ENCODE data around the gene STMN3.
"Not testable (repeated sequence)": the region's sequence is repeated elsewhere in the genome, so short reads cannot be mapped to it uniquely, and the experiment has no call there.

The STMN3 gene

GRCh38 chr20:63641146-63641791 lies 12.0 kb downstream of the STMN3 start:
- Histone ChIP-seq H3K27me3 (ENCODE audit: insufficient read depth, insufficient read length) (no peaks in the 10 kb centered on the region), H3K4me3 (ENCODE audit: insufficient read length, low read depth) (peak overlapping the region; percentile 34), H3K9me3 (ENCODE audit: insufficient read depth, low read length) (no peaks in the 10 kb centered on the region), H3K36me3 (ENCODE audit: insufficient read depth, insufficient read length, low read length) (peaks cover 2% of the 10 kb centered on the region), H3K4me1 (ENCODE audit: insufficient read depth, insufficient read length) (peaks cover 28% of the 10 kb centered on the region), H3K9ac (ENCODE audit: insufficient read length, low read depth) (peak overlapping the region; percentile 74)
- TF ChIP-seq YY1 (IDR thresholded peaks at IDR 0.05; ENCODE audit: insufficient read depth, insufficient read length) (no peak), SUZ12 (IDR thresholded peaks at IDR 0.05; ENCODE audit: extremely low read depth, insufficient read depth, insufficient read length) (no peak), ZNF274 (IDR thresholded peaks at IDR 0.05; ENCODE audit: low read depth, low read length) (no peak)
- no peak for DNase-seq (ENCODE audit: low read depth, low spot score)

GRCh38 chr20:63640686-63641085 lies 12.5 kb downstream of the STMN3 start:
- H3K9ac ChIP-seq (ENCODE audit: insufficient read length, low read depth); DNase-seq (ENCODE audit: low read depth, low spot score); H3K27me3 ChIP-seq (ENCODE audit: insufficient read depth, insufficient read length); H3K4me3 ChIP-seq (ENCODE audit: insufficient read length, low read depth); H3K36me3 ChIP-seq (ENCODE audit: insufficient read depth, insufficient read length, low read length); H3K9me3 ChIP-seq (ENCODE audit: insufficient read depth, low read length): not testable (repeated sequence)
- H3K4me1 ChIP-seq (ENCODE audit: insufficient read depth, insufficient read length), result peaks cover 28% of the 10 kb centered on the region

- no peak overlapping the region for H3K4me3 ChIP-seq (ENCODE audit: insufficient read length, low read depth)
- H3K36me3 ChIP-seq (ENCODE audit: insufficient read depth, insufficient read length, low read length), result peaks cover 2% of the 10 kb centered on the region
- no peaks in the 10 kb centered on the region for H3K9me3 ChIP-seq (ENCODE audit: insufficient read depth, low read length)
- peaks cover 28% of the 10 kb centered on the region for H3K4me1 ChIP-seq (ENCODE audit: insufficient read depth, insufficient read length)
- DNase-seq (ENCODE audit: low read depth, low spot score), result no peak
- no peaks in the 10 kb centered on the region for H3K27me3 ChIP-seq (ENCODE audit: insufficient read depth, insufficient read length)
- H3K9ac ChIP-seq (ENCODE audit: insufficient read length, low read depth), result no peak overlapping the region
- TF ChIP-seq YY1 (IDR thresholded peaks at IDR 0.05; ENCODE audit: insufficient read depth, insufficient read length) (no peak), SUZ12 (IDR thresholded peaks at IDR 0.05; ENCODE audit: extremely low read depth, insufficient read depth, insufficient read length) (no peak), ZNF274 (IDR thresholded peaks at IDR 0.05; ENCODE audit: low read depth, low read length) (no peak)
Observed at GRCh38 chr20:63640086-63640485, 13.1 kb downstream of the STMN3 start.

GRCh38 chr20:63639093-63639975 lies 13.9 kb downstream of the STMN3 start:
- H3K9ac ChIP-seq (ENCODE audit: insufficient read length, low read depth), result no peak overlapping the region
- peaks cover 2% of the 10 kb centered on the region for H3K36me3 ChIP-seq (ENCODE audit: insufficient read depth, insufficient read length, low read length)
- no peaks in the 10 kb centered on the region for H3K9me3 ChIP-seq (ENCODE audit: insufficient read depth, low read length)
- TF ChIP-seq YY1 (IDR thresholded peaks at IDR 0.05; ENCODE audit: insufficient read depth, insufficient read length) (no peak), SUZ12 (IDR thresholded peaks at IDR 0.05; ENCODE audit: extremely low read depth, insufficient read depth, insufficient read length) (no peak), ZNF274 (IDR thresholded peaks at IDR 0.05; ENCODE audit: low read depth, low read length) (no peak)
- H3K27me3 ChIP-seq (ENCODE audit: insufficient read depth, insufficient read length), result no peaks in the 10 kb centered on the region
- no peak overlapping the region for H3K4me3 ChIP-seq (ENCODE audit: insufficient read length, low read depth)
- peaks cover 28% of the 10 kb centered on the region for H3K4me1 ChIP-seq (ENCODE audit: insufficient read depth, insufficient read length)
- DNase-seq (ENCODE audit: low read depth, low spot score), result no peak

- TF ChIP-seq YY1 (IDR thresholded peaks at IDR 0.05; ENCODE audit: insufficient read depth, insufficient read length), result no peak
- no peak for TF ChIP-seq SUZ12 (IDR thresholded peaks at IDR 0.05; ENCODE audit: extremely low read depth, insufficient read depth, insufficient read length)
- TF ChIP-seq ZNF274 (IDR thresholded peaks at IDR 0.05; ENCODE audit: low read depth, low read length), result no peak
- Histone ChIP-seq H3K4me1 (ENCODE audit: insufficient read depth, insufficient read length) (peaks cover 17% of the 10 kb centered on the region), H3K27me3 (ENCODE audit: insufficient read depth, insufficient read length) (no peaks in the 10 kb centered on the region), H3K9me3 (ENCODE audit: insufficient read depth, low read length) (no peaks in the 10 kb centered on the region), H3K4me3 (ENCODE audit: insufficient read length, low read depth) (no peak overlapping the region), H3K36me3 (ENCODE audit: insufficient read depth, insufficient read length, low read length) (no peaks in the 10 kb centered on the region), H3K9ac (ENCODE audit: insufficient read length, low read depth) (peak overlapping the region; percentile 15)
- no peak for DNase-seq (ENCODE audit: low read depth, low spot score)
Observed at GRCh38 chr20:63636752-63637628, 16.2 kb downstream of the STMN3 start.

GRCh38 chr20:63635431-63636141 lies 17.6 kb downstream of the STMN3 start:
- no peak for DNase-seq (ENCODE audit: low read depth, low spot score)
- no peak overlapping the region for H3K4me3 ChIP-seq (ENCODE audit: insufficient read length, low read depth)
- H3K9ac ChIP-seq (ENCODE audit: insufficient read length, low read depth), result no peak overlapping the region

More at GRCh38 chr20:63635431-63636141, 17.6 kb downstream of the STMN3 start:
- TF ChIP-seq YY1 (IDR thresholded peaks at IDR 0.05; ENCODE audit: insufficient read depth, insufficient read length), result no peak
- no peak for TF ChIP-seq SUZ12 (IDR thresholded peaks at IDR 0.05; ENCODE audit: extremely low read depth, insufficient read depth, insufficient read length)
- no peak for TF ChIP-seq ZNF274 (IDR thresholded peaks at IDR 0.05; ENCODE audit: low read depth, low read length)
- H3K36me3 ChIP-seq (ENCODE audit: insufficient read depth, insufficient read length, low read length), result no peaks in the 10 kb centered on the region
- H3K9me3 ChIP-seq (ENCODE audit: insufficient read depth, low read length), result no peaks in the 10 kb centered on the region
- no peaks in the 10 kb centered on the region for H3K27me3 ChIP-seq (ENCODE audit: insufficient read depth, insufficient read length)
- H3K4me1 ChIP-seq (ENCODE audit: insufficient read depth, insufficient read length), result peaks cover 17% of the 10 kb centered on the region

Data from NT2/D1 (cell line).